CD14-positive monocyte (primary cell): ENCODE data around the gene NXPH1. TPM values are rescaled to one million over a fixed set of nuclear protein-coding genes. Genes with fewer than 3 reads are reported as not detected.

Experiments used
- DNase-seq, 3 donors: peaks; one replicate each; pipeline ENCODE4 v3.0.0-alpha.2; 2011 to 2022
- H2AFZ ChIP-seq: 2 replicates; pipeline ENCODE4 v1.6.0; 2012; ENCODE audit warnings: mild to moderate bottlenecking, low read depth, low read length, inconsistent platforms; ENCODE audit not compliant: insufficient read depth, poor library complexity, severe bottlenecking
- H3K27ac ChIP-seq, 2 donors: 1 replicate in 1 of 2; 2 replicates in 1 of 2; pipeline ENCODE4 v1.5.1; 2012 to 2013; ENCODE audit warnings: low read length in 2 of 2, control low read depth in 1 of 2, inconsistent platforms in 1 of 2, low read depth in 1 of 2, mild to moderate bottlenecking in 1 of 2
- H3K27me3 ChIP-seq, 2 donors: one replicate each; pipeline versions ENCODE4 v1.6.0 to v1.6.1; 2011 to 2013; ENCODE audit warnings: low read length in 2 of 2; ENCODE audit not compliant: control insufficient read depth in 2 of 2, insufficient read depth in 2 of 2
- H3K36me3 ChIP-seq, 2 donors: replicated peaks in 1 of 2; 1 replicate in 1 of 2; 2 replicates in 1 of 2; pipeline versions ENCODE4 v1.5.1 to v1.6.1; 2012 to 2013; ENCODE audit warnings: low read length in 2 of 2, control low read depth in 1 of 2, inconsistent platforms in 1 of 2, mild to moderate bottlenecking in 1 of 2; ENCODE audit not compliant: insufficient read depth in 2 of 2, control insufficient read depth in 1 of 2
- H3K4me1 ChIP-seq, 2 donors: 1 replicate in 1 of 2; 2 replicates in 1 of 2; pipeline versions ENCODE4 v1.5.1 to v1.6.1; 2012 to 2013; ENCODE audit warnings: low read length in 2 of 2, control low read depth in 1 of 2, inconsistent platforms in 1 of 2, mild to moderate bottlenecking in 1 of 2, moderate library complexity in 1 of 2; ENCODE audit not compliant: insufficient read depth in 2 of 2, control insufficient read depth in 1 of 2
- H3K4me2 ChIP-seq: replicated peaks from 2 replicates; pipeline ENCODE3; 2012; ENCODE audit warnings: low read length, moderate library complexity, mild to moderate bottlenecking; ENCODE audit not compliant: poor library complexity, severe bottlenecking; ENCODE audit errors: extremely low read depth
- H3K4me3 ChIP-seq, 3 experiments: fragments of 200-600 bp in 1 of 3; sonication (generic) in 1 of 3; replicated peaks in 1 of 3; 1 replicate in 2 of 3; 2 replicates in 1 of 3; pipeline ENCODE4 v1.5.1; 2011 to 2013; ENCODE audit warnings: low read length in 3 of 3, mild to moderate bottlenecking in 3 of 3, control low read depth in 2 of 3, low read depth in 2 of 3, inconsistent platforms in 1 of 3, moderate library complexity in 1 of 3
- H3K79me2 ChIP-seq: 2 replicates; pipeline ENCODE4 v1.6.0; 2012; ENCODE audit warnings: mild to moderate bottlenecking, control low read depth, inconsistent platforms, low read length, moderate library complexity; ENCODE audit not compliant: insufficient read depth
- H3K9ac ChIP-seq: 2 replicates; pipeline ENCODE4 v1.6.0; 2017; ENCODE audit warnings: low read length, mild to moderate bottlenecking; ENCODE audit not compliant: insufficient read depth, poor library complexity, severe bottlenecking
- H3K9me3 ChIP-seq, 2 donors: replicated peaks in 1 of 2; 1 replicate in 1 of 2; 2 replicates in 1 of 2; pipeline versions ENCODE4 v1.5.1 to v1.6.1; 2012 to 2013; ENCODE audit warnings: low read length in 2 of 2, control low read depth in 1 of 2; ENCODE audit not compliant: control insufficient read depth in 1 of 2, insufficient read depth in 1 of 2
- H4K20me1 ChIP-seq: 2 replicates; pipeline ENCODE4 v1.6.0; 2012; ENCODE audit warnings: mild to moderate bottlenecking, low read length, control low read depth, moderate library complexity; ENCODE audit not compliant: insufficient read depth
- H3K27ac Mint-ChIP-seq, 7 donors: one replicate each; pipeline ENCODE4 v1.8.0; 2020; ENCODE audit warnings: mild to moderate bottlenecking in 7 of 7, mixed read lengths in 7 of 7, moderate library complexity in 6 of 7, inconsistent platforms in 2 of 7
- H3K27me3 Mint-ChIP-seq, 3 donors: one replicate each; pipeline ENCODE4 v1.8.0; 2021 to 2022; ENCODE audit warnings: low read depth in 3 of 3, mild to moderate bottlenecking in 3 of 3, mixed read lengths in 3 of 3, moderate library complexity in 3 of 3, inconsistent platforms in 1 of 3
- H3K36me3 Mint-ChIP-seq, 2 donors: one replicate each; pipeline ENCODE4 v1.8.0; 2020; ENCODE audit warnings: mixed read lengths in 2 of 2, inconsistent platforms in 1 of 2, mild to moderate bottlenecking in 1 of 2
- H3K4me1 Mint-ChIP-seq: one replicate; pipeline ENCODE4 v1.8.0; 2020; ENCODE audit warnings: mild to moderate bottlenecking, mixed read lengths
- H3K4me3 Mint-ChIP-seq, 2 donors: one replicate each; pipeline ENCODE4 v1.8.0; 2020; ENCODE audit warnings: mild to moderate bottlenecking in 2 of 2, mixed read lengths in 2 of 2, moderate library complexity in 1 of 2
- H3K9me3 Mint-ChIP-seq, 7 donors: one replicate each; pipeline ENCODE4 v1.8.0; 2020 to 2022; ENCODE audit warnings: mixed read lengths in 7 of 7, mild to moderate bottlenecking in 6 of 7, moderate library complexity in 6 of 7, inconsistent platforms in 2 of 7
- WGBS: methylation state at CpG from one replicate; pipeline ENCODE4 v1.1.5; 2013; ENCODE audit warnings: missing lambda C conversion rate; ENCODE audit not compliant: insufficient coverage; 5-methylcytosine and 5-hydroxymethylcytosine counted together
- intact Hi-C, 2 donors: fragments of 100-400 bp; cut with micrococcal nuclease; formaldehyde crosslinking; loops; one replicate each; pipeline versions ENCODE4 v1.15.0 to v1.15.1; 2023
- polyA plus RNA-seq, 3 donors: library from polyadenylated mRNA; depleted of rRNA in 1 of 3; unstranded in 2 of 3; stranded (reverse) in 1 of 3; fragments of 300-500 nt in 2 of 3; fragments of >200 nt in 1 of 3; fragmentation: Illumina TruSeq in 2 of 3; gene quantifications; 1 replicate in 2 of 3; 2 replicates in 1 of 3; pipeline ENCODE4 v1.2.3, GENCODE V29; 2012 to 2021
- TF ChIP-seq, protein P1 (sequence below): fragments of 200-600 bp; IDR thresholded peaks from one replicate; pipeline ENCODE4 v1.8.0; 2022; ENCODE audit warnings: antibody characterized with exemption, mild to moderate bottlenecking

The NXPH1 gene
- polyA plus RNA-seq, 3 donors = not detected

DNA sequence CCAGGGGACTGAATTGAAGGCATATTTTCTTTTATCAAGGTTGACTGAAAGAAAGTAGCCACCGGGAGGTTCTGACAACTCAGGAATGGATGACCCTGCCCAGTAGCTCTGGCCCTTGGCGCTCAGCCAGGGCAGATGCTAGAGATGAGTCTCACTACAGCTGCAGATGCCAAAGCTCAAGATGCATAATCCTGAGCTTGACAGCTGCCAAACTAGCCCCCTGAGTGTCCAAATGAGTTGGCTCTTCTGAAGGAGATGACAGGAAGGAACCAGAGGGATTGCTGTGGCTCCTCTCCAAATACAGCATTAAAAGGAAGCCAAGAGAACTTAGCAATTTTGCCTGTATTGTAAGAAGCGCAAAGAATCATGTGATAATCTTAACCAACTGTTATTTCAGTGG lies 78.4 kb downstream of the NXPH1 start:
- no peak overlapping the region for H2AFZ ChIP-seq
- no peaks in the 10 kb centered on the region for H3K9me3 ChIP-seq
- H3K27me3 Mint-ChIP-seq = peaks cover 0 to 1% (median 0%) of the 10 kb centered on the region in 3 donors
- no peaks in the 10 kb centered on the region for H3K79me2 ChIP-seq
- H3K36me3 ChIP-seq = no peaks in the 10 kb centered on the region
- WGBS = 83% methylated on average over 2 of the region's 3 CpGs
- DNase-seq = no peak
- H3K27me3 ChIP-seq = no peaks in the 10 kb centered on the region
- H3K4me2 ChIP-seq = no peak overlapping the region
- H3K9ac ChIP-seq = no peak overlapping the region
- peaks cover 0 to 2% (median 0%) of the 10 kb centered on the region in 7 donors for H3K9me3 Mint-ChIP-seq
- H3K4me3 ChIP-seq = no peak overlapping the region
- intact Hi-C loops = no loop called here
- no peak overlapping the region for H3K4me3 Mint-ChIP-seq
- H3K36me3 Mint-ChIP-seq = no peaks in the 10 kb centered on the region
- no peaks in the 10 kb centered on the region for H4K20me1 ChIP-seq
- no peaks in the 10 kb centered on the region for H3K4me1 Mint-ChIP-seq
- no peaks in the 10 kb centered on the region for H3K4me1 ChIP-seq
- TF ChIP-seq, protein P1, sequence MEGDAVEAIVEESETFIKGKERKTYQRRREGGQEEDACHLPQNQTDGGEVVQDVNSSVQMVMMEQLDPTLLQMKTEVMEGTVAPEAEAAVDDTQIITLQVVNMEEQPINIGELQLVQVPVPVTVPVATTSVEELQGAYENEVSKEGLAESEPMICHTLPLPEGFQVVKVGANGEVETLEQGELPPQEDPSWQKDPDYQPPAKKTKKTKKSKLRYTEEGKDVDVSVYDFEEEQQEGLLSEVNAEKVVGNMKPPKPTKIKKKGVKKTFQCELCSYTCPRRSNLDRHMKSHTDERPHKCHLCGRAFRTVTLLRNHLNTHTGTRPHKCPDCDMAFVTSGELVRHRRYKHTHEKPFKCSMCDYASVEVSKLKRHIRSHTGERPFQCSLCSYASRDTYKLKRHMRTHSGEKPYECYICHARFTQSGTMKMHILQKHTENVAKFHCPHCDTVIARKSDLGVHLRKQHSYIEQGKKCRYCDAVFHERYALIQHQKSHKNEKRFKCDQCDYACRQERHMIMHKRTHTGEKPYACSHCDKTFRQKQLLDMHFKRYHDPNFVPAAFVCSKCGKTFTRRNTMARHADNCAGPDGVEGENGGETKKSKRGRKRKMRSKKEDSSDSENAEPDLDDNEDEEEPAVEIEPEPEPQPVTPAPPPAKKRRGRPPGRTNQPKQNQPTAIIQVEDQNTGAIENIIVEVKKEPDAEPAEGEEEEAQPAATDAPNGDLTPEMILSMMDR = no peak
- no peak overlapping the region for H3K27ac ChIP-seq
- no peak overlapping the region for H3K27ac Mint-ChIP-seq

DNA sequence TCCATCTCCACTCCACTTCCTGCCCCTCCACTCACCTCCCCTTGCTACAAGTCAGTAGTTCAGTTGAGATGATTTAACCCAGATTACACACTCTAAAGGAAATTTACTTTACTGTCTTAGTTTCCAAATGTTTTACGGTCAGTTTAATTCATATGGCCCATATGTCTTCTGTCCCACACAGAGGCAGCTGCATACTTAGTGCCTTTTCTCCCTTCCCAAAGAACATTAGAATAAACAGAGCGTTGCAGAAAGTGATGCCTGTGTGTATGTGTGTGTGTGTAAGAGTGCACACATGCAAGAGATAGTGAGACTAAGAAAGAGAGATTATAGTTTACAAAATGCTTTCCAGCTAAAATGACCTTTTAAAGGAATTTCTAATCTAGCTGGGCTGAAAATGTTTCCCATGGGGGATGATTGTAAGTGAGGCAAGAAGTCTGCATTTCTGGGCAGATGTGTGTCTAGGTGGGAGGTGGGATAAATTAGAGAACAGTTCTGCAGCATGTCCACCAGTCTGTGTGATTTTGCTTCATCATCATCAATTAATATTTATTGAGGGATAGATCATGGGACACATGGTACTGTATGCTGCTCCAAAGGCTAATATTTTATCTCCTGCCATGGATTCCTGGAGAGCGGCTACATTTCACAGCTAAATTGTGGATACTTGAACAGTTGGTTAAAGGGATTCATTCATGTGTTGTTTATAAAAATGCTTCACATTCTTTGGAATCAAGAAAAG lies 81.5 kb downstream of the NXPH1 start:
- Histone ChIP-seq H2AFZ (no peak overlapping the region), H3K9ac (no peak overlapping the region), H4K20me1 (no peaks in the 10 kb centered on the region), H3K36me3 (no peaks in the 10 kb centered on the region), H3K4me3 (no peak overlapping the region), H3K4me1 (no peaks in the 10 kb centered on the region), H3K9me3 (no peaks in the 10 kb centered on the region), H3K27ac (no peak overlapping the region), H3K27me3 (no peaks in the 10 kb centered on the region), H3K79me2 (no peaks in the 10 kb centered on the region), H3K4me2 (no peak overlapping the region)
- intact Hi-C loops = no loop called here
- Mint-ChIP-seq H3K36me3 (no peaks in the 10 kb centered on the region), H3K9me3 (peaks cover 0 to 2% (median 0%) of the 10 kb centered on the region in 7 donors), H3K4me1 (no peaks in the 10 kb centered on the region), H3K4me3 (no peak overlapping the region), H3K27ac (no peak overlapping the region), H3K27me3 (peaks cover 0 to 1% (median 0%) of the 10 kb centered on the region in 3 donors)
- DNase-seq = no peak
- WGBS = 0% methylated on average over 1 of the region's 3 CpGs
- TF ChIP-seq, protein P1 = no peak
